ENCODE measurements around the gene ACOT7. TPM values are rescaled to one million over a fixed set of nuclear protein-coding genes. Genes with fewer than 3 reads are reported as not detected.

The ACOT7 gene
- total and polyA plus RNA-seq, 3 donors from 2014 or later = 50.3 to 72.8 (median 52.5) TPM

- no peak overlapping the region for H3K27ac ChIP-seq
- intact Hi-C loops (cut with DNase I; ENCODE audit: low total_unique reads) = no loop called here
- no peaks in the 10 kb centered on the region for H3K36me3 ChIP-seq (ENCODE audit: low read depth, missing control alignments)
- WGBS, 2 donors = 43 to 61% methylated on average over 7 to 8 of the region's 8 CpGs
- H3K9me3 ChIP-seq = no peaks in the 10 kb centered on the region
- DNase-seq = no peak
- H3K4me1 ChIP-seq = peaks cover 18% of the 10 kb centered on the region
- TF ChIP-seq, protein P1, sequence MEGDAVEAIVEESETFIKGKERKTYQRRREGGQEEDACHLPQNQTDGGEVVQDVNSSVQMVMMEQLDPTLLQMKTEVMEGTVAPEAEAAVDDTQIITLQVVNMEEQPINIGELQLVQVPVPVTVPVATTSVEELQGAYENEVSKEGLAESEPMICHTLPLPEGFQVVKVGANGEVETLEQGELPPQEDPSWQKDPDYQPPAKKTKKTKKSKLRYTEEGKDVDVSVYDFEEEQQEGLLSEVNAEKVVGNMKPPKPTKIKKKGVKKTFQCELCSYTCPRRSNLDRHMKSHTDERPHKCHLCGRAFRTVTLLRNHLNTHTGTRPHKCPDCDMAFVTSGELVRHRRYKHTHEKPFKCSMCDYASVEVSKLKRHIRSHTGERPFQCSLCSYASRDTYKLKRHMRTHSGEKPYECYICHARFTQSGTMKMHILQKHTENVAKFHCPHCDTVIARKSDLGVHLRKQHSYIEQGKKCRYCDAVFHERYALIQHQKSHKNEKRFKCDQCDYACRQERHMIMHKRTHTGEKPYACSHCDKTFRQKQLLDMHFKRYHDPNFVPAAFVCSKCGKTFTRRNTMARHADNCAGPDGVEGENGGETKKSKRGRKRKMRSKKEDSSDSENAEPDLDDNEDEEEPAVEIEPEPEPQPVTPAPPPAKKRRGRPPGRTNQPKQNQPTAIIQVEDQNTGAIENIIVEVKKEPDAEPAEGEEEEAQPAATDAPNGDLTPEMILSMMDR (IDR thresholded peaks at IDR 0.05) = no peak
- TF ChIP-seq POLR2A (IDR thresholded peaks at IDR 0.05) = no peak
- no peak overlapping the region for H3K4me3 ChIP-seq
- H3K27me3 ChIP-seq = no peaks in the 10 kb centered on the region
Measured at GRCh38 chr1:6417961-6418667, 24.5 kb upstream of the ACOT7 start.

GRCh38 chr1:6416906-6417305 is 23.3 kb upstream of the ACOT7 start:
- no peaks in the 10 kb centered on the region for H3K9me3 ChIP-seq
- H3K4me3 ChIP-seq = no peak overlapping the region
- 91 to 100% methylated on average over 4 to 5 of the region's 5 CpGs for WGBS, 2 donors
- H3K27ac ChIP-seq = no peak overlapping the region
- TF ChIP-seq POLR2A (IDR thresholded peaks at IDR 0.05) = no peak
- TF ChIP-seq, protein P1 (IDR thresholded peaks at IDR 0.05) = no peak
- no peaks in the 10 kb centered on the region for H3K27me3 ChIP-seq
- H3K4me1 ChIP-seq = peaks cover 18% of the 10 kb centered on the region
- no peaks in the 10 kb centered on the region for H3K36me3 ChIP-seq (ENCODE audit: low read depth, missing control alignments)
- DNase-seq = no peak
- intact Hi-C loops (cut with DNase I; ENCODE audit: low total_unique reads) = no loop called here

DNA sequence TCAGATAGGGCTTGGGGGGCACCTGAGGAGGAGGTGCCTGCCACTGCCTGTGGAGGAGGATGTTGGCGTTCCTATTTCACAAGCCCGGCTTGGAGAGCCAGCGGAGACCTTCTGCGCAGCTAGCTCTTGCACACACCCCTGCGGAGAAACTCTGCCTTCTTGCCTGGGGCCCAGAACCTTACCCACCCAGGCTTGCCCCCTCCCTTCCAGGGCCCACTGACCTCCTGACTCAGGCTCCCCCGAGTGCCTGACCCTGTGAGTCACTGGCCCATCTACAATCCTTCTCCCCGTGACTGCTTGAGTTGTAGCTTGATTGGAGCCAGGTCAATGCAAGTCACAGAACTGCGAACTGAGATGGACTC is 22.7 kb upstream of the ACOT7 start:
- Histone ChIP-seq H3K4me3 (no peak overlapping the region), H3K27ac (no peak overlapping the region), H3K4me1 (peaks cover 18% of the 10 kb centered on the region), H3K9me3 (no peaks in the 10 kb centered on the region), H3K36me3 (ENCODE audit: low read depth, missing control alignments) (no peaks in the 10 kb centered on the region), H3K27me3 (no peaks in the 10 kb centered on the region)
- no peak for DNase-seq
- intact Hi-C loops (cut with DNase I; ENCODE audit: low total_unique reads) = no loop called here
- 70 to 79% methylated on average over 4 to 8 of the region's 8 CpGs for WGBS, 2 donors
- no peak for TF ChIP-seq POLR2A (IDR thresholded peaks at IDR 0.05)
- TF ChIP-seq, protein P1 (IDR thresholded peaks at IDR 0.05) = no peak

GRCh38 chr1:6414881-6415626 is 21.5 kb upstream of the ACOT7 start:
- Histone ChIP-seq H3K4me1 (peaks cover 10% of the 10 kb centered on the region), H3K9me3 (no peaks in the 10 kb centered on the region), H3K27me3 (no peaks in the 10 kb centered on the region), H3K27ac (no peak overlapping the region), H3K36me3 (ENCODE audit: low read depth, missing control alignments) (no peaks in the 10 kb centered on the region), H3K4me3 (no peak overlapping the region)
- no peak for DNase-seq
- WGBS, 2 donors = 61 to 65% methylated on average over 17 of the region's 17 CpGs
- TF ChIP-seq POLR2A (IDR thresholded peaks at IDR 0.05) = no peak
- TF ChIP-seq, protein P1 (IDR thresholded peaks at IDR 0.05) = no peak
- intact Hi-C loops (cut with DNase I; ENCODE audit: low total_unique reads) = no loop called here

All from testis (tissue), 3 donors.